ENCODE measurements around the gene MEI1.
A peak's percentile ranks its signal among the peaks of the same experiment; 100 is the strongest.

MEI1 gene

DNA sequence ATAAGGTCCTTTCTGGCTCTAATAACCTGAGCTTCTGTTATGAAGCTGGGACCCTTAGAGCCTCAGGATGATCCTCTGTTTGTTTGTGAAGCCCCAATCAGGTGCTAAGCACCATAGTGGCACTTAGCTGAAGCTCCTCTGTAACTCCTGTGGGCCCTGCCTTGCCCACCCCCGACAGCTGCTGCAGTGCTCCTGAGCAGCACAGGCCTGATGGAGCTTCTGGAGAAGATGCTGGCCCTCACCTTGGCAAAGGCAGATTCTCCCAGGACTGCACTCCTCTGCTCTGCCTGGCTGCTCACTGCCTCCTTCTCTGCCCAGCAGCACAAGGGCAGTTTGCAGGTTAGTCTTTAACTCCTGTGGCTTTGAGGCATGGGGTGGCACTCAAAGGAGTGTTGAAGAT, 82.2 kb downstream of the MEI1 start:
- DNase-seq (ENCODE audit: low read depth in 2 of 3, low spot score in 2 of 3): no peak

DNA sequence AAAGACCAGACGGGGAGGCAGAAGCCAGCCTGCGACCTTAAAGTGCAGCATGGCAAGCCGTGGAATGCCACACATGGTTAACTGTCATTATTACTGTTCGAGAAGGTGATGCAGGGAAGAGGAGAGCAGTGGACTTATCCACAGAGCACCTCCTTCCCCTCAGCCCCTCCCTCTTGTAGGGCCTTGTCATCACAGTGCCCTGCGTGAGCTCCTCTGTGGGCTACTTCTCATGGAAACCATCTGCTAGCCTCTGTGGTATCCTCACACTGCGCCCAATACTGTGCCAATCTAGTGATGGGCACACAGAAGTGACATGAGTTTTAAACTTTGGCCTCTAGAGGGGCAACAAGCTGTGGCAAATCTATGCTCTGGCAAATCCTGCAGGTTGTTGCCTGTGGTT, 83.0 kb downstream of the MEI1 start:
- DNase-seq (ENCODE audit: low read depth in 2 of 3, low spot score in 2 of 3): no peak

DNA sequence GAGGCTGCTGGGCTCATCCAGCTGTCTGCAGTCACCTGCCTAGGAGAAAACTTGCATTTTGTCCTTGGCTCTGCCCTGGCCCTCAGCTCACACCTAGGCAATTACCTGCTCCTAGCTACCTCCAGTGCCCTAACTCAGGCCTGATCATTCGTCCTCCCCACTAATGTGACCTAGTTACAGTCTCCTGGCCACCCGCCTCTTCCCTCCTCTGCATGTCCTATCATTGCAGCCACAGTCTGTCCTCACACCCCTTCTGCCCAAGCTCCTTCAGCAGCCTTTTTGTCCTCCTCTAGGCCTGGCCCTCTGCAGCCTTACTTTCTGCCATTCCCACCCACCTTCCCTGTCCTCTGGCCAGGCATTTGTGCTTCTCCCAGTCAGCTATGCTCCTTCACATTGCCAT, 83.4 kb downstream of the MEI1 start:
- no peak for DNase-seq (ENCODE audit: low read depth in 2 of 3, low spot score in 2 of 3)

DNA sequence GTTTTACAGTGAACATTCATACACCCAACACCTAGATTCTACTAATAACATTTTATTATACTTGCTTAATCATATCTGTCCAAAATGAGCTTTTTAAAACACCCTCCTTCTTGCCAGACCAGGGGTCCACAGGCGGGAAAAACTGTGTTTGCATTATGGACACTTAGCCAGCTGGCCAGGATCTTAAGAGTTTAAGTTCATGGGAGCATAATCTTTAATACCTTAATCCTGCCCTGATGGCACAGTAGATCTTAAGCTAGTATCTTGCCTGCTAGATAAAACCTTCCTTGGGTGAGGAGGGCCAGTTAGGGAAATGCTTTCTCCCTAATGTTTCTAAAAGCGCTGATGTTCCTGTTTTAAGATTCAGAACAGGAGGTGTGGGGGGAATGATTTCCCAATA, 88.0 kb downstream of the MEI1 start:
- no peak for DNase-seq (ENCODE audit: low read depth in 2 of 3, low spot score in 2 of 3)

DNA sequence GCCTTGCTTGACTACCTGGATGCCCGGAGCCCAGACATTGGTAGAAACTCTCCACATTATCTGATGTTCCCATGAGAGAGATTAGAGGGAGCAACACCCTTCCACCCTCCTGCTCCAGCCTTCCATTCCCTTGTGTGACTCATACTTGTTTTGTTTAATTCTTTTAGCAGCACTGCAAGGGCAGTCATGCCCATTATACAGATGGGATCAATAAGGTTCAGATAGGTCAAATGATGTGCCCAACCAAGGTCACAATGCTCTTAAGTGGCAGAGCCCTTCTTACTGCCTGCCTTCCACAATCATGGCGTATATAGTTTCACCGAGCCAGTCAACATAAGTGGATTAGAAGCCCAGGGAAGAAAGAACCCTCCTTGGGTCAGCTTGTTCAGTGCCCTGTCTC, 94.6 kb downstream of the MEI1 start:
- DNase-seq (ENCODE audit: low read depth in 2 of 3, low spot score in 2 of 3): no peak

DNA sequence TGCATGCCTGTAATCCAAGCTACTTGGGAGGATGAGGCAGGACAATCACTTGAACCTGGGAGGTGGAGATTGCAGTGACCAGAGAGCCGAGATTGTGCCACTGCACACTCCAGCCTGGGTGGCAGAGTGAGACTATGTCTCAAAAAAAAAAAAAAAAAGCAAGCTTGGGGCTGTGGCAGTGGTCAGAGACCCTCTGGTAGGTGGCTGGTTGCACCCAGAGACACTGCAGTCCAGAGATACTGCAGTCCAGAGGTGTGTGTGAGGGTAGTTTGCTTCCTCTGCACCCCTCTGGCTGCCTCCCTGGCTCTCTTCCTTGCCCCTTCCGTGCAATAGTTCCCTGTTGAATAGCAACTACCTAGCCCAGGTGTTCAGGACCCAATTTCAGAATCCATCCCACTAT, 99.4 kb downstream of the MEI1 start:
- DNase-seq (ENCODE audit: low read depth in 2 of 3, low spot score in 2 of 3): no peak

DNA sequence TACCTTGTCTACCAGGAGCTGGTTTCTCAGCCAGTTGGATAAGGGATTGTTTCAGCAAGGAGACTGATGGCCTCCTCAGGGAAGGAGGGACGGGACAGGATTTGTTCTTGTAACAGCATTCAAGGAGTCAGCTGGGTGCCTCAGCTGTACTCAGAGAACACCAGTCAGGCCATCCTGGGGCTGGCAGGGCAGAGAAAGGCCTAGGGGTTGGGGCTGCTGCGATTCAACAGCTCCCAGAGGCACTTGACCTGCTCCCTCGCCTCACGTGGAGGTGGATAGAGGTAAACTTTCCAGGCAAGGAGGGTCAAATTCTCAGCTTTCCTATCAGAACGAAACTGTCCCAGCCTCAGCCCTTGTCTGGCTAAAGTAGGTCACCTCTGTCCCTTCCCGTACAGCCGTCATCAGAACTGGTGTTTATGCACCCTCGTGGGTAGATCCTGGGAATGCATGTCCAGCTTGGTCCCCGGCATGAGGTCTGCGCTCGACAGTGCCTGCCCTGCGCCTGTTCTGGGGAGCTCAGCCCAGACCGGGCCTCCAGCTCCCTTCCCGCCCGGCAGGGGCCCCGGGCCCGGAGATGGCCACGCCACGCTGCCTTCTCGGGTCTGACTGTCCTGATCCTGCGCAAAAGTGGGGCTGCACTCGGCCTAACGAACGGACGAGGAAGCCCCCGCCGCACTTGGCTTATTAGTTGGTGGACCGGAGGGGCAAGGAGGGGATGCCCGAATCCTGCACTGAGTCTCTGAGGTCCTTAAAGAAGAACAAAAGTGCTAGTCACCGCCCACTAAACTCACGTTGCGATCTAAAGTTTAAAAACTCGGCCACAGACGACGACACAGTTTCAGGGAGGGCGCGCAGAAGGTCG, 100.4 kb downstream of the MEI1 start:
- DNase-seq (ENCODE audit: low read depth in 2 of 3, low spot score in 2 of 3): peak in 1 of 3 experiments; percentile 43

DNA sequence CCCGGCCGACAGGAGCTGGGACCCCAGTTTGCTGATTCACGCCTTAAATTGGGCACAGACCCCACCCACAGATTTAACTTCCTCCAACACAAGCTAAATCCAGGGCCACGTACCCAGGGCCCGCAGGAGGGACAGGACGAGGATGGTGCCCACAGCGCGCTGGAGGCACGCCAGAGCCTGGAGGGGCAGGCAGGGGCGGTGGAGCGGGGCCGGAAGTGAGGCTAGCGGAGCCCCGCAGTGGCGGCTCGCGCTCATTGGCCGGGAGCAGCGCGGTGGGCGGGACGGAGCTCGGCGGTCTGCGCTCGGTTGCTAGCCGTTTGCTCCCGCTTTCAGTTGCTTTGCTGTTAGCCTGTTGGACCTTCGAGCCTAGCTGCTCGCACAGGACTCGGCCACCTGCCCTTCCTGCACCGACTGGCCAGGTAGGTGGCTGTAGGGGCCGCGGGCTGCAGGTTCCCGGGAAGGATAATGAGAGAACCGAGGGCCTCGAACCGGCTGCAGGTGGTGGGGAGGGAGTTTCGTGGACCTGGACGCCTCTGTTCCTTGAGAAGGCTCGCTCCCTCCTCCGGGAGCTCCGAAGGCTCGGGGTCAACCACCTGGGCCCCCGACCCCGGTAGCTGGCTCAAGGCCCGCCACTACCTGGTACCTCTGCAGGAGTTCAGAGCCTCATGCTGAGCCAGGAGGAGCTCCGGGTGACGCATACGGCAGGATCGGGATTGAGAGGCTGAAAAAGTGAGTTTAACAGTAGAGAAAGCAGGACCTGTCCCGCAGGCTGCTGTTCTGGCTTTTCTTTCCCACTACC, 101.2 kb downstream of the MEI1 start, which contains the start of gene CCDC134:
Gene CCDC134, plus strand, starts transcription at position 332 of the 799 bp plus-strand sequence. CDS start 8,212 bp downstream, outside the sequence.
- DNase-seq (ENCODE audit: low read depth in 2 of 3, low spot score in 2 of 3): peak; percentile 68 to 83 (median 83)

DNA sequence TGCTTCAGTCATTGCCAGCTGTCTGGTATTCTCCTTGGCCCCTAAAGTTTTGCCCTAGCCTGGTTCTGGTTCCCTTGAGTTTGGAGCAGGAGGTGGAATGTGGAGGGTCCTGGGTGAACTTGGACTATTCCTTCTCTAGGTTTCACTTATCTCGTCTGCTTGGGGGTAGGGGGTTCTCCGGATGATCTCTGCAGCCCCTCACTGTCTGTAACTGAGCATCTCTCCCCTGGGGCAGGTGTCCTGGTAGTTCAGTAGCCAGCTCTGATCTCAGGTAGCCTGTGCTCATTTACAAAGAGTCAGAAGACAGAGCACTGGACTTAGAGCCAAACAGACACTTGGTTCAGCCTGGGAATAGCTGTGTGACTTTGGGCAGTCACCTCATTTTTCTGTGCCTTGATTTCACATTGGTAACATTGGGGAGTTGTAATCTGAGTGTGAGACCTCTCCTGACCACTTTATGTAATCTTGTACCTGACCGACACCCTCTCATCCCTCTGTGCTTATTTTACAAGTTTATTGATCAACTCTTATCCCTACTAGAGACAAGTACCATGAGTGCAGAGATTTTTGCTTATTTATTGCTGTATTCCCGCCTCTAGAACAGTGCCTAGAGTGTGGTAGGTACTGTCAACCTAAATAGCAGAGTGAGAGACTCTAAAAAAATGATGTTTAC, 102.0 kb downstream of the MEI1 start:
- DNase-seq (ENCODE audit: low read depth in 2 of 3, low spot score in 2 of 3): no peak

DNA sequence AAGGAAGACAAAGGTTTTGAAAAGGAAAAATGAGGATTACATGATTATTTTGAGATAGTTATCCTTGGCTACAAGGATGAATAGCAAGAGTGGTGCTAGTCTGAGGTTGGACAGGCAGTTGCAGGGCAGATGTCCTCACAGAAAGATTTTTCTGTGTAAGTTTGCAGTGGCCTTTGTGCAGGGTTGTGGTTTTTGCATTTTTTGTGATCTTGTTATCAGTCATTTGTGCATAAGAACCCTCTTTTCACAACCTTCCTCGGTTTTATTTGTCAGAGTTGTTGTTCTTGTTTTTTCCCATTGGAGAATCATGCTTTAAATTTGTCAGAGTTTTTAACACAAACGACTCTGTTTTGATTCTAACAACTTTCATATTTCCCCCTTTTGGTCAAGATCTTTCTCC, 102.6 kb downstream of the MEI1 start:
- no peak for DNase-seq (ENCODE audit: low read depth in 2 of 3, low spot score in 2 of 3)

DNA sequence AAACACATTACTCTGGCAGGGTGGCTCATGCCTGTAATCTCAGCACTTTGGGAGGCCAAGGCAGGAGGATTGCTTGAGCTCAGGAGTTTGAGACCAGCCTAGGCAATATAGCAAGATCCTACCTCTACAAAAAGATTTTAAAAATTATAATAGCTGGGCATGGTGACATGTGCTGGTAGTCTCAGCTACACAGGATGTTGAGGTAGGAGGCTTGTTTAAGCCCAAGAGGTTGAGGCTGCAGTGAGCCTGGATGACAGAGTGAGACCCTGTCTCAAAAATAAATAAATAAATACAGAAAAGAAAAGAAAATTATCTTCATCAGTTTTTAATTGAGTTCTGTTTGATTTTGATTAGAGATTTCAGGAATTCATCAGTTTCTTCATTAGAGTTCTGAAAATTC, 106.3 kb downstream of the MEI1 start:
- no peak for DNase-seq (ENCODE audit: low read depth in 2 of 3, low spot score in 2 of 3)

DNA sequence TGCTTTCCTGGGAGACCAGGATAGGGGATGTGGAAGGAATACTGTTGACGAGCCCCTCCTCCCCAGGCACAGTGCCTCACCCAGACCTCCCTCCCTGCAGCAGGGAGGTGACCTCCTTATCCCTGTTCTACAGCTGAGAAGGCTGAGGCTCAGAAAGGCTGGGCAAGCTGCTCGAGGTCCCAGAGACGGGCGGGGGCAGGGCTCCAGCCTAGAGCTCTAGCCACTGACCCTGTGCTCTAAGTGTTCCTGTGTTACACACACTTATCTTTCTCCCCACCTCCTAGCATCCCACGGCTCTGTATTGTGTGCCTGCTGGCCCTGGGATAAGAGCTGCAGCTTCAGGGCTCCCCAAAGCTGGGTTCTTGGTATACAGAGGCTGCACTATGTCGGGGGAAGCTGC, 109.1 kb downstream of the MEI1 start:
- DNase-seq (ENCODE audit: low read depth in 2 of 3, low spot score in 2 of 3): no peak

DNA sequence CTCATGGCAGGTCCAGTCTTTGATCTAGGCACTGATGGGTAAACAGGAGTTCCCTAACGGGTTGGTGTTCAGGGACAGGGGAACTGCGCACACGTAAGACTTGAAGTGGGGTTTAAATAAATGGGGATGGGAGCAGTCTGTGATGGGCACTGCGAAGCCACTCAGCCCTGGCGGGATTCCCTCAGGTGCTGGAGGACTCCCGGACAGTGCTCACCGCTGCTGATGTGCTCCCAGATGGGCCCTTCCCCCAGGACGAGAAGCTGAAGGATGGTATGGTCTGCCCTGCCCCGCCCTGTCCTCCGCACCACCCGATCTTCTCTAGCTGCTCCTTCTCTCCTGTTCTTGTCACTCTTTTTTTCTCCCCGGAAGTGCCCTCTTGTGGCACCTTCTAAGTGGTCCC, 110.7 kb downstream of the MEI1 start:
- no peak for DNase-seq (ENCODE audit: low read depth in 2 of 3, low spot score in 2 of 3)

DNA sequence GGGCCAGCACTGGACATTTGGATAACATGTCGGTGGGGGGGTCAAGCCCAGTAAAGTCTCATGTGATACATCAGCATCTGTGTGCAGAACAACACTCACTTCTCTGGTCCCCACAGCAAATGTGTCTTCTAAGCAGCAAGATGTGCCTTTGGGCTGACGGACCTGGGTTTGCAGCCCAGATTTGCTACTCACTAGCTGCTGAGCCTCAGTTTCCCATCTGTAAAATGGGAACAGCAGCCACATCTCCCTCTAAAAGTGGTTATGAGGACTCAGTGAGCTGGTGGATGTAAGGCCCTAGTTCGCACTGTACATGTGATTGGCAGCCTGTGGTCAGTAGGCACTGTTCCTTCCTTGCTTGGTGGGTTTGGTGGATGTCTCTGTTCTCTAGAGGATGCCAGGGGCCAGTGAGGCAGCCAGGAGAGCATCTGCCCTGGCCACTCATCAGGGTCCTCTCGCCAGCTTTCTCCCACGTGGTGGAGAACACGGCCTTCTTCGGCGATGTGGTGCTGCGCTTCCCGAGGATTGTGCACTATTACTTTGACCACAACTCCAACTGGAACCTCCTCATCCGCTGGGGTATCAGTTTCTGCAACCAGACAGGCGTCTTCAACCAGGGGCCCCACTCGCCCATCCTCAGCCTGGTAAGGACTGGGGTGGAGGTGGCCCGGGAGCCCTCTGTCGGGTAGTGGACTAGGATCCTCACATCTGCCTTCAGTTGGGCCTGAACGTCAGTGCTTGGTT, 113.7 kb downstream of the MEI1 start:
- no peak for DNase-seq (ENCODE audit: low read depth in 2 of 3, low spot score in 2 of 3)

DNA sequence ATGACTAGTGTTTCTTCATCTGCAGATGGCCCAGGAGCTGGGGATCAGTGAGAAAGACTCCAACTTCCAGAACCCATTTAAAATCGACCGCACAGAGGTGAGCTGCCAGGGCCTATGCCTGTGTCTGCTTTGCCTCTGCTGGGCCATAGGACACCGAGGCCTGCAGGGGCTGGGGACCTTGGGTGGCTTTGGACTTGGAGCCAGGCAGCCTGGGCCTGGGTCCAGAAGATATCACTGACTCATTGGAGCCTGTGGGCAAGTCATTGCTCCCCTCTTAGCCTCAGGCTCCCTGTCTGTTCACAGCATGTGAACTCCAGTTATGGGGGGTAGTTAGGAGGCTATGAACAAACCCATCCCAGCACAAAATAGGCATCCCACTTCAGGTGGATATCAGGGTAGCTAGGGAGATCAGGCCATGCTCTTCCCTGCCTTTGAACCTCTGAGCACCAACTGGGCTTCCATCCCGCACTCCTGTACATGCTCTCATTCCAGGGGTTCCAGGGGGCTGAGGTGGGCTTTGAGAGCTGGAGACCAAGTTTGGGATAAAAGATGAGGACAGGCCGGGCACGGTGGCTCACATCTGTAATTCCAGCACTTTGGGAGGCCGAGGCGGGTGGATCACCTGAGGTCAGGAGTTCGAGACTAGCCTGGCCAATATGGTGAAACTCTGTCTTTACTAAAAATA, 114.6 kb downstream of the MEI1 start:
- no peak for DNase-seq (ENCODE audit: low read depth in 2 of 3, low spot score in 2 of 3)

DNA sequence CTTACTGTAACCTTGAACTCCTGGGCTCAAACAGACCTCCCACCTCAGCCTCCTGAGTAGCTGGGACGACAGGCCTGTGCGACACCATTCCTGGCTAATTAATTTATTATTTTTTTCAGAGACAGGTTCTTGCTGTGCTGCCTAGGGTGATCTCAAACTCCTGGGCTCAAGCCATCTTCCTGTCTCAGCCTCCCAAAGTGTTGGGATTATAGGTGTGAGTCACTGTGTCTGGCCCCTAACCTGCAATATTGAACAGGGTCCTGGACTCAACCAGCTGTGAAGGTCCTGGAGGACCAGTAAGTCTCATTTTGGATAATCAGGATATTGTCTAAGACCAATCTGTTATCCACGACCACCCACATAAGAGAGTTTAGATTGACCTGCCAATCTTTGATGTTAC, 116.4 kb downstream of the MEI1 start:
- DNase-seq (ENCODE audit: low read depth in 2 of 3, low spot score in 2 of 3): no peak

DNA sequence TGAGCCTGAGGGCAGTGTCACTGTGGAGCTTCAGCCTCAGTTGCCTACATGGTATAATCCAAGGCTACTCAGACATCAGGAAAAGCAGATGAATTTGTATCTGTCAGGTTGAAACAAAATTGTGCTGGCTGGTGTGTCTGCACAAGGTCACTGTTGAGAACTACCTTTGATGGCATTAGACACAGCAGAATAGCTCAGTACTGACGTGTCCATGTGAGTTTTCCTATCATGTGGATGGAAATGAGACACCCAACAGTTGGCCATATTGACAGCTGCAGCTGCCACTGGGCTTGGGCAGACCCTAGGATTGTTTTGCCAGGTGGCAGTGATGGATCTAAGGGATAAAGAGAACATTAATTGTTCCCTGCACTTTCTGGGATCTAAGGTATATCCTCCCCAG, 116.9 kb downstream of the MEI1 start:
- no peak for DNase-seq (ENCODE audit: low read depth in 2 of 3, low spot score in 2 of 3)

DNA sequence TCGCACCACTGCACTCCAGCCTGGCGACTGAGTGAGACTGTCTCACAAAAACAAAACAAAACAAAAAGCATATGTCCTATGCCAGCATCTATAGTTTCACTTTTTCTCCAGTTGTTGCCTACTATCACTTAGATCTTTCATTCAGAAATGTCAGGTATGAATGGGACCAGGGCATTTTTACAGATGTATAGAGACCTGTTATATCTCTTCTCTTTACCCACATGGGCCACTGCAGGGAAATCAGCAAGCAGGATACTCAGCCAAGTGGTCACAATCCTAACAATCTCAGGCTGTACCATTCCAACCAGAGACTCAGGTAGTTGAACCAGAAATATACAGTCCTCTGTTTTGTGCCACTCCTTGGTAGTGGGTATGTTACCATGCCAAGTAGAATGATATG, 117.6 kb downstream of the MEI1 start:
- no peak for DNase-seq (ENCODE audit: low read depth in 2 of 3, low spot score in 2 of 3)

DNA sequence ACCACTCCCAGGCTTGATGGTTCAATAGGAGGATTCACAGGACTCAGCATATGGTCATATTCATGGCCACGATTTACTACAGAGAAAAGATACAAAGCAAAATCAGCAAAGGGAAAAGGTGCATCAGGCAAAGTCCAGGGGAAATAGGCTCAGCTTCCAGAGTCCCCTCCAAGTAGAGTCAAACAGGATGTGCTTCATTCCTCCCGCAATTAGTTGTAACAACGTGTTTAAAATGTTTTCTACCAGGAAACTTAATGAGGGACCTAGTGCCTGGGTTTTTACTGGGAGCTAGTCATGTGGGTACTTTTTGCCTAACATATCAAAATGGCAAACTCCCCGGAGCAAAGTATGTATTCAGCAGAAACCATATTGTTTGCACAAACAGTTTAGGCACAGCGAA, 118.7 kb downstream of the MEI1 start:
- DNase-seq (ENCODE audit: low read depth in 2 of 3, low spot score in 2 of 3): no peak

DNA sequence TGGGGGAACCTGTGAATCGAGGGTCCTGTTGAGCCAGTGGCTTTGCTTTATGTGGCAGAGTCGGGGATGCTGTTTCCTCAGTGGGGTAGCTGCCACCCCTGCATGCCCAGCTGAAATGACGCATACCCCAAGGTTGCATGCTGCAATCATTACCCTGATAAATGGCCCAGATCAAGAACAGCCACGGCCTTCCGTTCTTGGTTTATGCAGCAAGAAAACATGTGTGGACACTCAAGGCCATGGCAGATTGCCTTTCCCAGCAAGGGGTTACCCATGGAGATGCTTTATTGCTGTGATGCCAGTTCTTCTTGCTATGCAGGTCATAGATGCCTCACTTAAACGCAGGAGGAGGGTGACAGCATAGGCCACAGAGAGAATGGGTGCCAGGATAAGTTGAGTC, 119.3 kb downstream of the MEI1 start:
- DNase-seq (ENCODE audit: low read depth in 2 of 3, low spot score in 2 of 3): no peak

DNA sequence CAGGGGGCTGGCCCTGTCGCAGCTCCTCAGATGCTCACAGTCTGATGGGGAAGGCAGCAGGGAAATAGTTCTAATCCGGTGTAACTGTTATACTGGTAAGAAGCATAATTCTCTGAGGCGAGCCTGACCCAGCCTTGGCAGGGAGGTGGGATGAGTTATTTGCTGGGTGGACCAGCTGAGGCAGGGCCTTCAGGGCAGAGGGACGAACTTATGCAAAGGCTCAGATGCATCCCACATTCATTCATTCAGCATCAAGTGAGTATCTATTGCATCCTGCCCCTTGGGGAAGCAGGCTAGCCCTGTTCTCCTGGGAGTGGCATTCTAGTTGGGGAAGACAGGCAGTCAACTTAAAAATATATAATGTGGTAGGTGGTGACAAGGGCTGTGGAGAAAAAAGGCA, 120.0 kb downstream of the MEI1 start:
- no peak for DNase-seq (ENCODE audit: low read depth in 2 of 3, low spot score in 2 of 3)
